Testis (tissue), 2 donors: ENCODE results near the gene PTER.

Source experiments
- CTCF ChIP-seq, 3 experiments: fragments of 450-650 bp in 2 of 3; fragments of 200-600 bp in 1 of 3; sonication (generic) in 1 of 3; IDR thresholded peaks; one replicate each; pipeline ENCODE4 v1.5.1; 2016 to 2019; ENCODE audit warnings: antibody characterized with exemption in 3 of 3, mild to moderate bottlenecking in 2 of 3, moderate library complexity in 1 of 3
- POLR2A ChIP-seq: fragments of 450-650 bp; IDR thresholded peaks from one replicate; pipeline ENCODE4 v1.6.1; 2017; ENCODE audit warnings: antibody characterized with exemption, mild to moderate bottlenecking, moderate library complexity

DNA sequence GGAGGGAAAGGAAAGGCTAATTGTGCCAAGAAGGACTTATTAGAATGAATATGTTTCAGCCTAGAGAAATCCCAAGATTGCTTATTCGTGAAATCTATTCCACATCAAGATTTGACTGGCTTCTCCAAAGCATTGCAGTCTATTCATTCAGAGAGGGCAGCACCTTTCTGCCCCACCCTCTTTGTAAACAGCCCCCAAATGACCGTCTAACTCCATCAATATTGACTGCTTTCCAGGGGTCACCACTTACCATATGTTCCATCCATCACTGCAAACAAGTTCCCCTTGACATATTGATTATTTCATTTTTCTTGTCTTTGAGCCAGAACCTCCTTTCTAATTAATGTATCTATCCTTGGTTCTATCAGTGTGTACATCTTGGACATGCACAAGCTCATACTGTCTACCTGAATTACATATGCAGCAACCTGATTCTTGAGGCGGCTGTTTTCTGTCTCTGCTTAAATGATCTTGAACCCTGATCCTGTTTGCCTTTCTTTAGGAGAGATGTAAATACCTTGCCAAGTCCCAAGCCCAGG lies 44.2 kb upstream of the PTER start:
- TF ChIP-seq CTCF (IDR thresholded peaks at IDR 0.05) (no peak), POLR2A (no peak)
